Fibroblast of pulmonary artery (primary cell): ENCODE measurements around the gene SLC5A11.

ENCODE experiments used
- DNase-seq: peaks from one replicate; pipeline ENCODE4 v3.0.0-alpha.2; 2010; ENCODE audit warnings: low read depth
- H3K4me3 ChIP-seq: replicated peaks from 2 replicates; pipeline ENCODE4 v1.5.1; 2011; ENCODE audit warnings: low read depth, mild to moderate bottlenecking, control low read depth, low read length, moderate library complexity
- CTCF ChIP-seq: IDR thresholded peaks from 2 replicates; pipeline ENCODE4 v1.5.1; 2011; ENCODE audit warnings: mild to moderate bottlenecking, control low read depth, low read length, inconsistent platforms; ENCODE audit errors: missing control alignments

SLC5A11 gene

GRCh38 chr16:24946155-24946554 is 100.4 kb downstream of the SLC5A11 start:
- no peak for TF ChIP-seq CTCF
- no peak for DNase-seq
- no peak overlapping the region for H3K4me3 ChIP-seq

GRCh38 chr16:24950275-24950674 is 104.5 kb downstream of the SLC5A11 start:
- no peak overlapping the region for H3K4me3 ChIP-seq
- TF ChIP-seq CTCF: no peak
- DNase-seq: peak; percentile 49

GRCh38 chr16:24953306-24953705 is 107.5 kb downstream of the SLC5A11 start:
- DNase-seq: no peak
- TF ChIP-seq CTCF: no peak
- H3K4me3 ChIP-seq: no peak overlapping the region

GRCh38 chr16:24953721-24954120 is 108.0 kb downstream of the SLC5A11 start:
- H3K4me3 ChIP-seq: no peak overlapping the region
- DNase-seq: no peak
- TF ChIP-seq CTCF: no peak

- H3K4me3 ChIP-seq: no peak overlapping the region
- TF ChIP-seq CTCF: no peak
- no peak for DNase-seq
These were observed 108.4 kb downstream of the SLC5A11 start for GRCh38 chr16:24954137-24954536.

GRCh38 chr16:24955975-24956731 is 110.4 kb downstream of the SLC5A11 start:
- H3K4me3 ChIP-seq: no peak overlapping the region
- DNase-seq: no peak
- no peak for TF ChIP-seq CTCF

- no peak overlapping the region for H3K4me3 ChIP-seq
- DNase-seq: no peak
- no peak for TF ChIP-seq CTCF
These were observed 112.1 kb downstream of the SLC5A11 start for GRCh38 chr16:24957887-24958286.
